Suprapubic skin (tissue), 4 donors: ENCODE measurements around the gene GRID2.

Source experiments
- CTCF ChIP-seq, 2 donors: fragments of 200-600 bp in 1 of 2; fragments of 450-650 bp in 1 of 2; sonication (generic) in 1 of 2; IDR thresholded peaks; one replicate each; pipeline ENCODE4 v1.5.1; 2016 to 2019; ENCODE audit warnings: antibody characterized with exemption in 2 of 2, mild to moderate bottlenecking in 1 of 2, moderate library complexity in 1 of 2
- POLR2A ChIP-seq, 2 donors: fragments of 450-650 bp; IDR thresholded peaks; one replicate each; pipeline ENCODE4 v1.6.1; 2017; ENCODE audit warnings: antibody characterized with exemption in 2 of 2, mild to moderate bottlenecking in 2 of 2, moderate library complexity in 2 of 2
- POLR2AphosphoS5 ChIP-seq, 3 donors: sonication (generic); formaldehyde crosslinking; IDR thresholded peaks; one replicate each; pipeline ENCODE4 v1.6.1; 2017; ENCODE audit warnings: antibody characterized with exemption in 3 of 3

- TF ChIP-seq CTCF (IDR thresholded peaks at IDR 0.05) (no peak), POLR2AphosphoS5 (IDR thresholded peaks at IDR 0.05) (no peak), POLR2A (IDR thresholded peaks at IDR 0.05) (no peak)
These were observed 508.9 kb downstream of the GRID2 start for GRCh38 chr4:92812652-92813051.
